Right lobe of liver (tissue), 6 donors: Measurements from ENCODE around the gene ATXN1. TPM values are rescaled to one million over a fixed set of nuclear protein-coding genes. Genes with fewer than 3 reads are reported as not detected.

Experiments used
- ATAC-seq, 4 donors: fragments of 200-7000 bp; cut with Tn5 transposase; one replicate each; pipeline ENCODE4 v1.9.1; 2020; ENCODE audit warnings: mild to moderate bottlenecking in 4 of 4, moderate library complexity in 4 of 4
- DNase-seq, 3 donors: peaks; one replicate each; pipeline ENCODE4 v3.0.0-alpha.2; 2020
- H3K27ac ChIP-seq, 3 donors: fragments of 200-600 bp; one replicate each; pipeline ENCODE4 v1.8.0; 2022
- H3K27me3 ChIP-seq, 2 donors: fragments of 200-600 bp; one replicate each; pipeline ENCODE4 v1.8.0; 2022
- H3K36me3 ChIP-seq, 4 donors: fragments of 200-600 bp; sonication (generic) in 1 of 4; one replicate each; pipeline versions ENCODE4 v1.5.1 to v1.8.0; 2017 to 2022; ENCODE audit warnings: control low read depth in 1 of 4
- H3K4me1 ChIP-seq, 4 donors: fragments of 200-600 bp; sonication (generic) in 1 of 4; one replicate each; pipeline versions ENCODE4 v1.5.1 to v1.8.0; 2017 to 2022; ENCODE audit warnings: control low read depth in 1 of 4
- H3K4me3 ChIP-seq, 3 donors: fragments of 200-600 bp; one replicate each; pipeline ENCODE4 v1.8.0; 2022
- H3K9me3 ChIP-seq, 4 donors: fragments of 200-600 bp; sonication (generic) in 1 of 4; one replicate each; pipeline versions ENCODE4 v1.5.1 to v1.8.0; 2017 to 2022; ENCODE audit warnings: control low read depth in 1 of 4
- POLR2A ChIP-seq: fragments of 450-650 bp; IDR thresholded peaks from one replicate; pipeline ENCODE4 v1.6.1; 2017; ENCODE audit warnings: antibody characterized with exemption, mild to moderate bottlenecking
- WGBS: methylation state at CpG from one replicate; pipeline ENCODE4 v1.1.6; 2018; ENCODE audit warnings: low coverage, low lambda C conversion rate; ENCODE audit not compliant: insufficient coverage; ENCODE audit errors: missing lambda C conversion rate; 5-methylcytosine and 5-hydroxymethylcytosine counted together
- intact Hi-C, 2 donors: fragments of 100-400 bp; cut with DNase I; formaldehyde crosslinking; loops; one replicate each; pipeline versions ENCODE4 v1.11.2 to v1.14.1; 2022
- total RNA-seq, 6 experiments: library from RNA; depleted of rRNA in 2 of 6; stranded (reverse); fragments of >200 nt in 2 of 6; fragmentation: NEBNext Ultra II Directional in 3 of 6; extraction: Animal tissue kit (Norgen Biotek cat#: 25700) in 3 of 6; gene quantifications; one replicate each; pipeline versions ENCODE4 v1.1.0 to v1.2.4, GENCODE V29; 2016 to 2023
- TF ChIP-seq, protein P1 (sequence below), 4 donors: fragments of 200-600 bp in 3 of 4; fragments of 450-650 bp in 1 of 4; IDR thresholded peaks; one replicate each; pipeline versions ENCODE4 v1.5.1 to v1.8.0; 2016 to 2022; ENCODE audit warnings: antibody characterized with exemption in 4 of 4, mild to moderate bottlenecking in 2 of 4
- donor health status: DM: no; HTN: yes; CAD: no.
- donor health status: DM: no; HTN: no; CAD: no.
- donor health status: DM: no; HTN: no; CAD: no.
- donor health status: DM: no; HTN: yes; CAD: no.
- donor health status: DM: no; HTN: yes; CAD: no.

Gene ATXN1
- total RNA-seq, 6 experiments from 2014 or later = 23.2 to 28.7 (median 25.0) TPM

DNA sequence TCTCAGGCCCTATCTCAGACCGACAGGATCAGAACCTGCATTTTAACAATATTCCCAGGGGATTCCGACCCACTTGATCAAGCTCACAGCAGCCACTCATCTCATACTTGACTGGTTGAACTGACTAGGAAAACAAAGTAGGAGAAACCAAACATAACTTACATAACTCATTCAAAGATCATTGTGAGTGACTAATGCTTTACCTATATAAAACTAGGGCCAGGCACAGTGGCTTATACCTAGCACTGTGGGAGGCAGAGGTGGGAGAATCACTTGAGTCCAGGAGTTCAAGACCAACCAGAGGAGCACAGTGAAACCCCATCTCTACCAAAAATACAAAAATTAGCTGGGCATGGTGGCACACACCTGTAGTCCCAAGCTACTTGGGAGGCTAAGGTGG is 251.0 kb downstream of the ATXN1 start:
- intact Hi-C loops = loop anchor here in 1 of 2 donors (10.0 kb wide), 1 partner anchor 265 kb away; no protein-coding TSS in a partner anchor

DNA sequence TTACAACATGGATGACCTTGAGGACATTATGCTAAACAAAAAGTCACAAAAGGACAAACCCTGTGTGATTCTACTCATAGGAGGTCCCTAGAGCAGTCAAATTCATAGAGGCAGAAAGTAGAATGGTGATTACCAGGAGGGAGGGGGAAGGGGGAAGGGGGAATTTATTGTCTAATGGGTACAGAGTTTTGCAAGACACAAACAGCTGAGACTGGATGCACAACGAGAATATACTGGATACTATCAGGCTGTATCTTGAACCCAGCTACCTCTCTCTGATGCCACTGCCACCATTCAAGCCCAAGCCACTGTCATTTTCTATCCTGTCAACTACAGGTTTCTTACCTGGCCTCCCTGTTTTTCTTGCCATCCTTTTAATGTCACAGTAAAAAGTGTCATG is 252.3 kb downstream of the ATXN1 start:
- Histone ChIP-seq H3K27ac (no peak overlapping the region), H3K27me3 (no peaks in the 10 kb centered on the region), H3K4me1 (no peaks in the 10 kb centered on the region), H3K9me3 (no peaks in the 10 kb centered on the region), H3K4me3 (no peak overlapping the region), H3K36me3 (peaks cover 0 to 4% (median 0%) of the 10 kb centered on the region in 4 donors)
- ATAC-seq (no peak), DNase-seq (no peak)
- intact Hi-C loops = no loop called here
- WGBS = 80% methylated on average over 1 of the region's 1 CpG
- TF ChIP-seq, protein P1, sequence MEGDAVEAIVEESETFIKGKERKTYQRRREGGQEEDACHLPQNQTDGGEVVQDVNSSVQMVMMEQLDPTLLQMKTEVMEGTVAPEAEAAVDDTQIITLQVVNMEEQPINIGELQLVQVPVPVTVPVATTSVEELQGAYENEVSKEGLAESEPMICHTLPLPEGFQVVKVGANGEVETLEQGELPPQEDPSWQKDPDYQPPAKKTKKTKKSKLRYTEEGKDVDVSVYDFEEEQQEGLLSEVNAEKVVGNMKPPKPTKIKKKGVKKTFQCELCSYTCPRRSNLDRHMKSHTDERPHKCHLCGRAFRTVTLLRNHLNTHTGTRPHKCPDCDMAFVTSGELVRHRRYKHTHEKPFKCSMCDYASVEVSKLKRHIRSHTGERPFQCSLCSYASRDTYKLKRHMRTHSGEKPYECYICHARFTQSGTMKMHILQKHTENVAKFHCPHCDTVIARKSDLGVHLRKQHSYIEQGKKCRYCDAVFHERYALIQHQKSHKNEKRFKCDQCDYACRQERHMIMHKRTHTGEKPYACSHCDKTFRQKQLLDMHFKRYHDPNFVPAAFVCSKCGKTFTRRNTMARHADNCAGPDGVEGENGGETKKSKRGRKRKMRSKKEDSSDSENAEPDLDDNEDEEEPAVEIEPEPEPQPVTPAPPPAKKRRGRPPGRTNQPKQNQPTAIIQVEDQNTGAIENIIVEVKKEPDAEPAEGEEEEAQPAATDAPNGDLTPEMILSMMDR (IDR thresholded peaks at IDR 0.05) = no peak
- no peak for TF ChIP-seq POLR2A

More for the DNA sequence above, 251.0 kb downstream of the ATXN1 start:
- DNase-seq (no peak), ATAC-seq (no peak)
- TF ChIP-seq POLR2A = no peak
- TF ChIP-seq, protein P1 (IDR thresholded peaks at IDR 0.05) = no peak
- Histone ChIP-seq H3K4me3 (no peak overlapping the region), H3K4me1 (no peaks in the 10 kb centered on the region), H3K27me3 (no peaks in the 10 kb centered on the region), H3K36me3 (peaks cover 0 to 6% (median 0%) of the 10 kb centered on the region in 4 donors), H3K27ac (no peak overlapping the region), H3K9me3 (no peaks in the 10 kb centered on the region)
- 91% methylated on average over 2 of the region's 2 CpGs for WGBS

DNA sequence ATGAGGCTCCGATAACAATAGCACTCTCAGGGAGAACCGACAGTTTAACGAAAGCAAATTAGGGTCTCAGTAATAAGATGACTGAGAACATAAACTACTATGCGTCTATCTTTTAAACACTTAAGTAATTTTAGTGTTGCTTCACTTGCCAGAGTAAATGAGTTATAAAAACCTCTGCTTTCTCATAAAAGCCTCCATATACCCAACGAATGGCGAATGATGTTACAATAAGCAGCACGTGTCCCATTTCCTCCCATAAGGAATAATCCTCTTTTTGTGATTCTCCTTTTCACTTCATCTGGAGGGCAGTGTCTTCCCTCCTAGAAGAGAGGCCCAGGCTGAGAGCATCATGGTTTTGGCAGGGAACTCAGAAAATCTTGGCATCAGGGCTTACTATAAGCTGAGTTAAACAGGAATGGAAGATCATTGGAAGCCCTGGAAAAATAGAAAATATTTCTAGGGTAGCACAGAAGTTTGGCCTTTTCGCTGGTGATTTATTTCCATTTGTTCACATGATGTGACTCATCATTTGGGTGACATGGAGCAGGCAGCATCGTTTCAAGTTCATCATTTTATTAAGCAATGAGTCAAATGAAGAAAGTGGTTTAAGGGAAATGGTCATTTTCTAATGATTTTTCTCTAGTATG is 255.4 kb downstream of the ATXN1 start:
- intact Hi-C loops = no loop called here
- no peak for ATAC-seq
- 72% methylated on average over 9 of the region's 9 CpGs for WGBS

DNA sequence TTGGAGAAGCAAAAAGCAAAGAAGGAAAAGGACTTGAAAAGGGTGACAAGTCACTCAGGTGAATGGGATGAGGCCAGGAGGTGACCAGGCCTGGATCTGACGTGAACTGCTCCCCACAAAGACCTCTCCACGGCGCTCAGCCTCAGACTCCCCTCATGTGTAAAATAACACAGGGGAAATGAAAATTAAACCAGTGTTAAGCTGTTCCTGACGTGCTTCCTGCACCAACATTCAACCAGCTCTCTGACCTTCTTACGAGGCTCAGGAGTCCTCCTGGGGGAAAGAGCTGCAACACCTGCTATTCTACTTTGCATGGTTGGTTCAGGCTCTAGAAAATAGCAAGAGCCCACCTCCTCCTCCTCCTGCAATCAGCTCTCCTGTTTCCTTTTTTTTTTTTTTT is 256.7 kb downstream of the ATXN1 start:
- H3K9me3 ChIP-seq = no peaks in the 10 kb centered on the region
- H3K27ac ChIP-seq = no peak overlapping the region
- H3K36me3 ChIP-seq = no peaks in the 10 kb centered on the region
- DNase-seq = no peak
- WGBS = 60% methylated on average over 5 of the region's 5 CpGs
- H3K27me3 ChIP-seq = no peaks in the 10 kb centered on the region
- no peaks in the 10 kb centered on the region for H3K4me1 ChIP-seq
- H3K4me3 ChIP-seq = no peak overlapping the region
- no peak for TF ChIP-seq POLR2A
- TF ChIP-seq, protein P1 (IDR thresholded peaks at IDR 0.05) = no peak
- no peak for ATAC-seq
- intact Hi-C loops = no loop called here

More for the DNA sequence above, 255.4 kb downstream of the ATXN1 start:
- Histone ChIP-seq H3K4me1 (no peaks in the 10 kb centered on the region), H3K9me3 (no peaks in the 10 kb centered on the region), H3K4me3 (no peak overlapping the region), H3K27ac (no peak overlapping the region), H3K36me3 (no peaks in the 10 kb centered on the region), H3K27me3 (no peaks in the 10 kb centered on the region)
- no peak for DNase-seq
- no peak for TF ChIP-seq POLR2A
- TF ChIP-seq, protein P1 (IDR thresholded peaks at IDR 0.05) = no peak
